ENCODE results near the gene CD59.

The CD59 gene

GRCh38 chr11:33700063-33700501 lies 36.1 kb downstream of the CD59 start:
- DNase-seq: no peak
- TF ChIP-seq POLR2A (IDR thresholded peaks at IDR 0.05; ENCODE audit: low read length): no peak
- no peak for TF ChIP-seq GATA1 (IDR thresholded peaks at IDR 0.05; ENCODE audit: low read depth, low read length)

GRCh38 chr11:33699515-33700062 lies 36.6 kb downstream of the CD59 start:
- TF ChIP-seq POLR2A (IDR thresholded peaks at IDR 0.05; ENCODE audit: low read length) (no peak), GATA1 (IDR thresholded peaks at IDR 0.05; ENCODE audit: low read depth, low read length) (no peak)
- no peak for DNase-seq

- TF ChIP-seq POLR2A (IDR thresholded peaks at IDR 0.05; ENCODE audit: low read length) (no peak), GATA1 (IDR thresholded peaks at IDR 0.05; ENCODE audit: low read depth, low read length) (no peak)
- no peak for DNase-seq
Measured at GRCh38 chr11:33698921-33699320, 37.3 kb downstream of the CD59 start.

- DNase-seq: no peak
- TF ChIP-seq GATA1 (IDR thresholded peaks at IDR 0.05; ENCODE audit: low read depth, low read length) (no peak), POLR2A (IDR thresholded peaks at IDR 0.05; ENCODE audit: low read length) (no peak)
Measured at GRCh38 chr11:33697997-33698396, 38.2 kb downstream of the CD59 start.

- DNase-seq: no peak
- TF ChIP-seq GATA1 (IDR thresholded peaks at IDR 0.05; ENCODE audit: low read depth, low read length) (no peak), POLR2A (IDR thresholded peaks at IDR 0.05; ENCODE audit: low read length) (no peak)
Measured at GRCh38 chr11:33696931-33697638, 39.1 kb downstream of the CD59 start.

GRCh38 chr11:33696411-33696810 lies 39.8 kb downstream of the CD59 start:
- no peak for DNase-seq
- TF ChIP-seq POLR2A (IDR thresholded peaks at IDR 0.05; ENCODE audit: low read length): no peak

GRCh38 chr11:33695051-33695566 lies 41.1 kb downstream of the CD59 start:
- DNase-seq: no peak
- TF ChIP-seq GATA1 (IDR thresholded peaks at IDR 0.05; ENCODE audit: low read depth, low read length) (no peak), POLR2A (IDR thresholded peaks at IDR 0.05; ENCODE audit: low read length) (no peak)

GRCh38 chr11:33694346-33695050 lies 41.7 kb downstream of the CD59 start:
- TF ChIP-seq GATA1 (IDR thresholded peaks at IDR 0.05; ENCODE audit: low read depth, low read length) (no peak), POLR2A (IDR thresholded peaks at IDR 0.05; ENCODE audit: low read length) (no peak)
- no peak for DNase-seq

GRCh38 chr11:33692541-33692940 lies 43.7 kb downstream of the CD59 start:
- TF ChIP-seq POLR2A (IDR thresholded peaks at IDR 0.05; ENCODE audit: low read length) (no peak), GATA1 (IDR thresholded peaks at IDR 0.05; ENCODE audit: low read depth, low read length) (no peak)
- DNase-seq: no peak

GRCh38 chr11:33692013-33692504 lies 44.2 kb downstream of the CD59 start:
- DNase-seq: no peak
- TF ChIP-seq GATA1 (IDR thresholded peaks at IDR 0.05; ENCODE audit: low read depth, low read length): no peak

- TF ChIP-seq GATA1 (IDR thresholded peaks at IDR 0.05; ENCODE audit: low read depth, low read length): no peak
- no peak for TF ChIP-seq POLR2A (IDR thresholded peaks at IDR 0.05; ENCODE audit: low read length)
- DNase-seq: no peak
Measured at GRCh38 chr11:33691066-33691864, 45.0 kb downstream of the CD59 start.

- TF ChIP-seq POLR2A (IDR thresholded peaks at IDR 0.05; ENCODE audit: low read length): no peak
- TF ChIP-seq GATA1 (IDR thresholded peaks at IDR 0.05; ENCODE audit: low read depth, low read length): no peak
- no peak for DNase-seq
Measured at GRCh38 chr11:33690290-33691065, 45.7 kb downstream of the CD59 start.

- DNase-seq: no peak
- TF ChIP-seq GATA1 (IDR thresholded peaks at IDR 0.05; ENCODE audit: low read depth, low read length) (no peak), POLR2A (IDR thresholded peaks at IDR 0.05; ENCODE audit: low read length) (no peak)
Measured at GRCh38 chr11:33689501-33689900, 46.7 kb downstream of the CD59 start.

All from erythroblast (primary cell).